ENCODE measurements around the gene TEAD1.

DNA sequence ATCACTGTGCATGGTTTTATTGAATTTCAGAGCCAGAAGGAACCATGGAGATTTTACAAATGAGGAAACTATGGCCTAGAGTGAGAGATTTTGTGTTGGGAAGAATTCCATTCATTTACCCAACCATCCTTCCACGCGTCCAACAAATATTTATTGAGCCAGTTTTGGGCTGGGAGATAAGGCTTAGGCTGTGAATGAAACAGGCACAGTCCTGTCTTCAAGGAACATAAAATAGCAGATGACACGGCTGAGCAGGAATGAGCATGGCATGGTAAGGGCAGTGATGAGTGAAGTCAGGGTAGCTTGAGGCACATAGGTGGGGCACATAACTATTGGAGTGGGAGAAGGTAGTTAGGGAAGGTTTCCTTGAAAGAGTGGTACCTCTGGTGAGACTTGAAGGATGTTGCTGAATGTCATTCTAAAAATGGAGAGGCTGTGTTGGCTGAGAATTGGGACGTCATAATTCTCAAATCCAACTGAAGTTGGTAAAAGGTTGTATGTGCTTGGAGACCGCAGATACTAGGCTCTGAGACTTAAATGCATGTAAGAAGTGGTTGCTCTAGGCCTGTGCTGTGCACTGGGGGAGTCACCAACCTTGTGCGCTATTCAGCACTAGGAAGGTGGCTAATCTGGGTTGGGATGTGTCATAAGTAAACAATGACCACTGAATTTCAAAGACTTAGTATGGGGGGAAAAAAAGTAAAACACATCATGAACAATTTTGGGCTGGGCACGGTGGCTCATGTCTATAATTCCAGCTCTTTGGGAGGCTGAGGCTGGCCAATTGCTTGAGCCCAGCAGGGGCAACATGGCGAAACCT is 51.9 kb downstream of the TEAD1 start:
- TF ChIP-seq POLR2AphosphoS5 (IDR thresholded peaks at IDR 0.05) = no peak
- no peak for TF ChIP-seq EP300 (IDR thresholded peaks at IDR 0.05)
- no peak for TF ChIP-seq POLR2A (IDR thresholded peaks at IDR 0.05)
